K562 (cell line): ENCODE measurements around the gene SYF2. TPM values are rescaled to one million over a fixed set of nuclear protein-coding genes. Genes with fewer than 3 reads are reported as not detected.

Experiments
- ATAC-seq: fragments of 200-7000 bp; cut with Tn5 transposase; 3 replicates; pipeline ENCODE4 v1.9.1; 2020; ENCODE audit warnings: moderate library complexity
- BruUV-seq: library from RNA; stranded (reverse); fragments of 400-500 nt; replicated peaks from 2 replicates; lab custom pipeline; 2021; lab: Mats Ljungman, UMichigan
- CTCF ChIA-PET: fragments of 300-600 bp; formaldehyde crosslinking; extraction: SDS; loops from one replicate; lab custom pipeline; 2021; ENCODE audit warnings: low intra/inter-chr PET ratio; lab: Yijun Ruan, JAX
- POLR2A ChIA-PET: fragments of 300-600, 350-650 bp; sonication (Branson Sonifier 250); formaldehyde crosslinking; extraction: SDS; loops from one replicate; lab custom pipeline; 2021; ENCODE audit warnings: antibody characterized with exemption, inconsistent platforms; lab: Yijun Ruan, JAX
- DNase-seq, 4 experiments: peaks; one replicate each; pipeline versions ENCODE4 v3.0.0 to v3.0.0-alpha.2; 2011 to 2018; ENCODE audit warnings: low spot score in 3 of 4, mixed read lengths in 3 of 4; ENCODE audit errors: extremely low read depth in 1 of 4
- FAIRE-seq: peaks from 2 replicates; lab custom pipeline; 2011; peaks lifted over from hg19 to GRCh38; lab: Jason Lieb, UNC
- H2AFZ ChIP-seq: 2 replicates; pipeline ENCODE4 v1.6.0; 2011; ENCODE audit warnings: low read depth, low read length, control low read depth, inconsistent platforms
- H3K27ac ChIP-seq: fragments of 200-600 bp; 3 replicates; pipeline ENCODE4 v1.8.0; 2011; ENCODE audit warnings: low read depth, mild to moderate bottlenecking, control low read depth, inconsistent platforms, low read length, moderate library complexity, mixed read lengths; ENCODE audit errors: extremely low read depth
- H3K27me3 ChIP-seq, 2 experiments: fragments of 300-600 bp in 1 of 2; 2 replicates in 1 of 2; 3 replicates in 1 of 2; pipeline versions ENCODE4 v1.6.0 to v1.8.0; 2011; ENCODE audit warnings: inconsistent platforms in 2 of 2, low read length in 2 of 2, mild to moderate bottlenecking in 1 of 2, mixed read lengths in 1 of 2, moderate library complexity in 1 of 2; ENCODE audit not compliant: control insufficient read depth in 2 of 2, insufficient read depth in 2 of 2
- H3K36me3 ChIP-seq: fragments of 300-600 bp; 3 replicates; pipeline ENCODE4 v1.8.0; 2011; ENCODE audit warnings: mild to moderate bottlenecking, low read length, inconsistent platforms; ENCODE audit not compliant: control insufficient read depth, insufficient read depth
- H3K4me1 ChIP-seq, 2 experiments: fragments of 200-600 bp in 1 of 2; replicated peaks in 1 of 2; 2 replicates in 1 of 2; 3 replicates in 1 of 2; pipeline versions ENCODE4 v1.5.1 to v1.8.0; 2011; ENCODE audit warnings: inconsistent platforms in 2 of 2, low read length in 2 of 2, mild to moderate bottlenecking in 1 of 2, mixed read lengths in 1 of 2, moderate library complexity in 1 of 2; ENCODE audit not compliant: control insufficient read depth in 2 of 2, insufficient read depth in 2 of 2
- H3K4me2 ChIP-seq: 2 replicates; pipeline ENCODE4 v1.6.1; 2011; ENCODE audit warnings: low read length, control low read depth, inconsistent platforms, mixed read lengths; ENCODE audit not compliant: insufficient read depth
- H3K4me3 ChIP-seq: fragments of 200-600 bp; sonication (generic), shearing (Covaris generic); 2 replicates; pipeline ENCODE4 v1.5.1; 2016; ENCODE audit warnings: control low read depth, inconsistent platforms
- H3K79me2 ChIP-seq: fragments of 200-600 bp; 3 replicates; pipeline ENCODE4 v1.8.0; 2011; ENCODE audit warnings: low read length, inconsistent platforms; ENCODE audit not compliant: control insufficient read depth, insufficient read depth
- H3K9ac ChIP-seq, 2 experiments: 2 replicates each; pipeline versions ENCODE4 v1.6.0 to v1.6.1; 2011; ENCODE audit warnings: low read depth in 2 of 2, low read length in 2 of 2, control low read depth in 1 of 2, inconsistent platforms in 1 of 2, mild to moderate bottlenecking in 1 of 2, mixed read lengths in 1 of 2; ENCODE audit not compliant: insufficient read depth in 1 of 2
- H3K9me1 ChIP-seq: one replicate; pipeline ENCODE4 v1.6.0; 2011; ENCODE audit warnings: inconsistent platforms, mild to moderate bottlenecking, low read length, moderate library complexity; ENCODE audit not compliant: control insufficient read depth, insufficient read depth
- H3K9me3 ChIP-seq: replicated peaks from 2 replicates; pipeline ENCODE4 v1.5.1; 2011; ENCODE audit warnings: low read depth, low read length, inconsistent platforms; ENCODE audit not compliant: control insufficient read depth, insufficient read depth
- H4K20me1 ChIP-seq: replicated peaks from 2 replicates; pipeline ENCODE4 v1.6.1; 2011; ENCODE audit warnings: low read length, inconsistent platforms, mixed read lengths; ENCODE audit not compliant: control insufficient read depth, insufficient read depth
- ARID1B ChIP-seq: fragments of 450-650 bp; IDR thresholded peaks from 2 replicates; pipeline ENCODE4 v1.6.1; 2016; ENCODE audit warnings: antibody characterized with exemption, mild to moderate bottlenecking, inconsistent platforms
- CAMTA2 ChIP-seq: fragments of 250-450 bp; sonication (Bioruptor Pico); conservative IDR thresholded peaks from 2 replicates; pipeline ENCODE4 v1.5.1; 2022
- CREBBP ChIP-seq: IDR thresholded peaks from one replicate; pipeline ENCODE4 v1.6.1; 2012; ENCODE audit warnings: low read depth, mild to moderate bottlenecking, control low read depth, inconsistent platforms, low read length
- FOXA1 ChIP-seq: fragments of 450-650 bp; IDR thresholded peaks from 2 replicates; pipeline ENCODE4 v1.6.1; 2016; ENCODE audit warnings: mild to moderate bottlenecking, borderline replicate concordance
- MED1 ChIP-seq: sonication (generic); formaldehyde crosslinking; IDR thresholded peaks from 2 replicates; pipeline ENCODE4 v1.8.1; 2023; ENCODE audit warnings: missing genetic modification reagents, borderline replicate concordance
- POLR2A ChIP-seq: fragments of 450-650 bp; conservative IDR thresholded peaks from 2 replicates; pipeline ENCODE4 v1.6.1; 2016
- PRPF4 ChIP-seq: fragments of 200-400 bp; formaldehyde crosslinking; IDR thresholded peaks from one replicate; pipeline ENCODE4 v1.6.1; 2017; ENCODE audit warnings: low read length, low read depth, mild to moderate bottlenecking; ENCODE audit not compliant: insufficient read depth, poor library complexity, severe bottlenecking
- SUPT5H ChIP-seq: fragments of 450-650 bp; IDR thresholded peaks from 2 replicates; pipeline ENCODE4 v1.6.1; 2016
- ZNF445 ChIP-seq: fragments of 250-450 bp; sonication (Bioruptor Pico); IDR thresholded peaks from 2 replicates; pipeline ENCODE4 v1.4.0; 2020; ENCODE audit warnings: low read depth, mild to moderate bottlenecking, moderate library complexity
- WGBS: fragments of 100-300 bp; shearing (Covaris generic); methylation state at CpG from one replicate; pipeline ENCODE4 v1.1.6; 2016; ENCODE audit warnings: low coverage, mixed read lengths; ENCODE audit not compliant: insufficient coverage; ENCODE audit errors: missing lambda C conversion rate; 5-methylcytosine and 5-hydroxymethylcytosine counted together
- in situ Hi-C: fragments of 300-500 bp; cut with MboI; formaldehyde crosslinking; loops from 4 replicates; pipeline ENCODE4 v1.15.0; 2018; ENCODE audit warnings: inconsistent platforms, mixed read lengths
- intact Hi-C: fragments of 100-400 bp; cut with micrococcal nuclease; formaldehyde crosslinking; loops from 2 replicates; pipeline ENCODE4 v1.14.2; 2022
- polyA plus RNA-seq, 8 experiments: library from polyadenylated mRNA; depleted of rRNA in 4 of 8; stranded (reverse) in 5 of 8; unstranded in 3 of 8; fragments of >200 nt; fragmentation: Nextera tagmentation in 2 of 8; fragmentation: Illumina TruSeq in 1 of 8; extraction: Ambion mirVana in 2 of 8; extraction: Trizol in 1 of 8; gene quantifications; 2 replicates each; pipeline versions ENCODE4 v1.2.1 to v1.2.3, GENCODE V29; 2011 to 2014; ENCODE audit warnings: inconsistent platforms in 1 of 8, missing spikeins in 1 of 8
- total RNA-seq, 7 experiments: library from RNA; depleted of rRNA in 6 of 7; stranded (reverse); fragments of >200 nt in 6 of 7; fragmentation: Illumina TruSeq in 2 of 7; extraction: Trizol in 2 of 7; gene quantifications; 2 replicates each; pipeline versions ENCODE4 v1.2.1 to v1.2.3, GENCODE V29; 2011 to 2021; ENCODE audit warnings: low replicate concordance in 1 of 7
- TF ChIP-seq, protein P1 (sequence below): fragments of 450-650 bp; IDR thresholded peaks from 2 replicates; pipeline ENCODE4 v1.6.1; 2017; ENCODE audit warnings: mild to moderate bottlenecking, moderate library complexity

The SYF2 gene
- total and polyA plus RNA-seq, 9 of the 15 experiments (the other 6 are each of a cell fraction or from before 2014, with no cell fraction given): 20.9 to 69.0 (median 43.2) TPM

- Histone ChIP-seq H3K27me3 (peaks cover 40 to 62% of the 10 kb centered on the region in 2 experiments; a peak in 4 of 5 replicates), H3K79me2 (no peaks in the 10 kb centered on the region), H3K36me3 (no peaks in the 10 kb centered on the region), H3K4me2 (no peak overlapping the region), H3K27ac (no peak overlapping the region), H2AFZ (no peak overlapping the region), H3K4me1 (peaks cover 0 to 5% of the 10 kb centered on the region in 2 experiments; a peak in 1 of 5 replicates), H3K9ac (no peak overlapping the region), H3K9me1 (no peaks in the 10 kb centered on the region), H3K4me3 (no peak overlapping the region), H3K9me3 (no peaks in the 10 kb centered on the region), H4K20me1 (no peaks in the 10 kb centered on the region; the same call in 1 of the 2 replicates)
- FAIRE-seq: no peak
- no peak for DNase-seq
- 2% methylated on average over 7 of the region's 7 CpGs for WGBS
- BruUV-seq: no TSS peak
- intact Hi-C loops: no loop called here
- ATAC-seq: no peak
- CTCF ChIA-PET: interaction anchor here (0.7 kb wide), 1 partner anchor 106 kb away, joined by 3 read pairs; no protein-coding TSS in a partner anchor
- in situ Hi-C loops: no loop called here
- POLR2A ChIA-PET: interaction anchor here (0.6 to 1.1 kb wide), 2 partner anchors 58 to 474 kb away, joined by 3 to 4 read pairs; no protein-coding TSS in a partner anchor
- TF ChIP-seq ZNF445 (no peak), PRPF4 (no peak), MED1 (CRISPR knock-in tag) (no peak), CREBBP (no peak), CAMTA2 (no peak), ARID1B (no peak), POLR2A (no peak), SUPT5H (no peak), FOXA1 (no peak)
- TF ChIP-seq, protein P1, sequence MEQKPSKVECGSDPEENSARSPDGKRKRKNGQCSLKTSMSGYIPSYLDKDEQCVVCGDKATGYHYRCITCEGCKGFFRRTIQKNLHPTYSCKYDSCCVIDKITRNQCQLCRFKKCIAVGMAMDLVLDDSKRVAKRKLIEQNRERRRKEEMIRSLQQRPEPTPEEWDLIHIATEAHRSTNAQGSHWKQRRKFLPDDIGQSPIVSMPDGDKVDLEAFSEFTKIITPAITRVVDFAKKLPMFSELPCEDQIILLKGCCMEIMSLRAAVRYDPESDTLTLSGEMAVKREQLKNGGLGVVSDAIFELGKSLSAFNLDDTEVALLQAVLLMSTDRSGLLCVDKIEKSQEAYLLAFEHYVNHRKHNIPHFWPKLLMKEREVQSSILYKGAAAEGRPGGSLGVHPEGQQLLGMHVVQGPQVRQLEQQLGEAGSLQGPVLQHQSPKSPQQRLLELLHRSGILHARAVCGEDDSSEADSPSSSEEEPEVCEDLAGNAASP: no peak
Observed at GRCh38 chr1:25201006-25201405, 31.3 kb downstream of the SYF2 start.
